Gastroesophageal sphincter (tissue), 3 donors: ENCODE results near the gene WAS.
"Not testable (repeated sequence)": the region's sequence is repeated elsewhere in the genome, so short reads cannot be mapped to it uniquely, and the experiment has no call there.

ENCODE experiments used
- CTCF ChIP-seq, 4 experiments: fragments of 200-600 bp in 2 of 4; fragments of 450-650 bp in 2 of 4; sonication (generic) in 1 of 4; IDR thresholded peaks; one replicate each; pipeline ENCODE4 v1.5.1; 2017 to 2019; ENCODE audit warnings: antibody characterized with exemption in 4 of 4, mild to moderate bottlenecking in 2 of 4, moderate library complexity in 2 of 4
- EP300 ChIP-seq: sonication (generic); formaldehyde crosslinking; IDR thresholded peaks from one replicate; pipeline ENCODE4 v1.6.1; 2017; ENCODE audit warnings: antibody characterized with exemption, mild to moderate bottlenecking
- POLR2A ChIP-seq, 2 donors: fragments of 450-650 bp; IDR thresholded peaks; one replicate each; pipeline ENCODE4 v1.6.1; 2017; ENCODE audit warnings: antibody characterized with exemption in 2 of 2, mild to moderate bottlenecking in 2 of 2, moderate library complexity in 1 of 2
- POLR2AphosphoS5 ChIP-seq: sonication (generic); formaldehyde crosslinking; IDR thresholded peaks from one replicate; pipeline ENCODE4 v1.6.1; 2017; ENCODE audit warnings: antibody characterized with exemption

- TF ChIP-seq CTCF (IDR thresholded peaks at IDR 0.05); POLR2A (IDR thresholded peaks at IDR 0.05); POLR2AphosphoS5; EP300: not testable (repeated sequence)
Observed at GRCh38 chrX:48680925-48681324, 2.7 kb upstream of the WAS start.
